Measurements from ENCODE around the gene ZMYM5.
"Not testable (repeated sequence)": the region's sequence is repeated elsewhere in the genome, so short reads cannot be mapped to it uniquely, and the experiment has no call there.

The ZMYM5 gene

GRCh38 chr13:19817106-19817505, 46.3 kb downstream of the ZMYM5 start:
- Histone ChIP-seq H3K27ac (ENCODE audit: low read length) (no peak overlapping the region), H3K79me2 (ENCODE audit: insufficient read depth, low read length) (no peaks in the 10 kb centered on the region), H2AFZ (ENCODE audit: low read depth, low read length) (no peak overlapping the region), H3K36me3 (ENCODE audit: insufficient read depth, low read length) (peaks cover 5% of the 10 kb centered on the region; the same call in 1 of the 2 replicates), H4K20me1 (ENCODE audit: insufficient read depth, low read length) (no peaks in the 10 kb centered on the region), H3K9me3 (ENCODE audit: insufficient read depth, low read length, severe bottlenecking) (no peaks in the 10 kb centered on the region), H3K4me3 (ENCODE audit: low read depth in 1 of 2, low read length in 2 of 2) (no peak overlapping the region), H3K4me1 (ENCODE audit: insufficient read depth, low read length) (no peaks in the 10 kb centered on the region), H3K27me3 (ENCODE audit: insufficient read depth, low read length, poor library complexity) (no peaks in the 10 kb centered on the region), H3K4me2 (ENCODE audit: insufficient read depth, low read length) (no peak overlapping the region), H3K9ac (ENCODE audit: low read depth, low read length) (no peak overlapping the region)
- DNase-seq: no peak
- TF ChIP-seq CTCF (IDR thresholded peaks at IDR 0.05; ENCODE audit: borderline replicate concordance, extremely low read depth, low read length, poor library complexity, severe bottlenecking): no peak
- TF ChIP-seq EZH2 (IDR thresholded peaks at IDR 0.05; ENCODE audit: borderline replicate concordance, low read depth, low read length, severe bottlenecking): no peak
- no peak for ATAC-seq (ENCODE audit: insufficient read depth, low read depth)

GRCh38 chr13:19815842-19816241, 47.6 kb downstream of the ZMYM5 start:
- H3K27me3 ChIP-seq (ENCODE audit: insufficient read depth, low read length, poor library complexity); H3K4me3 ChIP-seq (ENCODE audit: low read depth in 1 of 2, low read length in 2 of 2); H3K4me1 ChIP-seq (ENCODE audit: insufficient read depth, low read length); ATAC-seq (ENCODE audit: insufficient read depth, low read depth); H3K36me3 ChIP-seq (ENCODE audit: insufficient read depth, low read length); H3K9me3 ChIP-seq (ENCODE audit: insufficient read depth, low read length, severe bottlenecking); DNase-seq; H3K4me2 ChIP-seq (ENCODE audit: insufficient read depth, low read length); H3K27ac ChIP-seq (ENCODE audit: low read length); H3K9ac ChIP-seq (ENCODE audit: low read depth, low read length); H4K20me1 ChIP-seq (ENCODE audit: insufficient read depth, low read length); H2AFZ ChIP-seq (ENCODE audit: low read depth, low read length); H3K79me2 ChIP-seq (ENCODE audit: insufficient read depth, low read length): not testable (repeated sequence)

GRCh38 chr13:19810996-19811881, 52.2 kb downstream of the ZMYM5 start:
- no peak for TF ChIP-seq CTCF (IDR thresholded peaks at IDR 0.05; ENCODE audit: borderline replicate concordance, extremely low read depth, low read length, poor library complexity, severe bottlenecking)
- no peak for TF ChIP-seq EZH2 (IDR thresholded peaks at IDR 0.05; ENCODE audit: borderline replicate concordance, low read depth, low read length, severe bottlenecking)
- Histone ChIP-seq H3K4me3 (ENCODE audit: low read depth in 1 of 2, low read length in 2 of 2) (no peak overlapping the region), H4K20me1 (ENCODE audit: insufficient read depth, low read length) (no peaks in the 10 kb centered on the region), H3K9ac (ENCODE audit: low read depth, low read length) (no peak overlapping the region), H3K79me2 (ENCODE audit: insufficient read depth, low read length) (no peaks in the 10 kb centered on the region), H2AFZ (ENCODE audit: low read depth, low read length) (no peak overlapping the region), H3K27ac (ENCODE audit: low read length) (no peak overlapping the region), H3K27me3 (ENCODE audit: insufficient read depth, low read length, poor library complexity) (no peaks in the 10 kb centered on the region), H3K4me1 (ENCODE audit: insufficient read depth, low read length) (no peaks in the 10 kb centered on the region), H3K36me3 (ENCODE audit: insufficient read depth, low read length) (no peaks in the 10 kb centered on the region), H3K4me2 (ENCODE audit: insufficient read depth, low read length) (no peak overlapping the region), H3K9me3 (ENCODE audit: insufficient read depth, low read length, severe bottlenecking) (no peaks in the 10 kb centered on the region)
- ATAC-seq (ENCODE audit: insufficient read depth, low read depth) (no peak), DNase-seq (no peak)

GRCh38 chr13:19810151-19810550, 53.3 kb downstream of the ZMYM5 start:
- no peak for TF ChIP-seq EZH2 (IDR thresholded peaks at IDR 0.05; ENCODE audit: borderline replicate concordance, low read depth, low read length, severe bottlenecking)
- TF ChIP-seq CTCF (IDR thresholded peaks at IDR 0.05; ENCODE audit: borderline replicate concordance, extremely low read depth, low read length, poor library complexity, severe bottlenecking): no peak
- no peaks in the 10 kb centered on the region for H3K79me2 ChIP-seq (ENCODE audit: insufficient read depth, low read length)

More at GRCh38 chr13:19810151-19810550, 53.3 kb downstream of the ZMYM5 start:
- Histone ChIP-seq H3K27ac (ENCODE audit: low read length) (no peak overlapping the region), H3K36me3 (ENCODE audit: insufficient read depth, low read length) (no peaks in the 10 kb centered on the region), H3K4me3 (ENCODE audit: low read depth in 1 of 2, low read length in 2 of 2) (no peak overlapping the region), H2AFZ (ENCODE audit: low read depth, low read length) (no peak overlapping the region), H3K9ac (ENCODE audit: low read depth, low read length) (no peak overlapping the region), H3K4me1 (ENCODE audit: insufficient read depth, low read length) (no peaks in the 10 kb centered on the region), H3K27me3 (ENCODE audit: insufficient read depth, low read length, poor library complexity) (no peaks in the 10 kb centered on the region), H3K9me3 (ENCODE audit: insufficient read depth, low read length, severe bottlenecking) (no peaks in the 10 kb centered on the region), H3K4me2 (ENCODE audit: insufficient read depth, low read length) (no peak overlapping the region), H4K20me1 (ENCODE audit: insufficient read depth, low read length) (no peaks in the 10 kb centered on the region)
- ATAC-seq (ENCODE audit: insufficient read depth, low read depth) (no peak), DNase-seq (no peak)

All from DND-41 (cell line).